Heart right ventricle (tissue), 16 donors: ENCODE results near the gene KCNJ6. TPM values are rescaled to one million over a fixed set of nuclear protein-coding genes. Genes with fewer than 3 reads are reported as not detected.
A peak's percentile ranks its signal among the peaks of the same experiment; 100 is the strongest.
"Not testable (repeated sequence)": the region's sequence is repeated elsewhere in the genome, so short reads cannot be mapped to it uniquely, and the experiment has no call there.

Experiments
- ATAC-seq, 8 donors: fragments of 200-7000 bp; cut with Tn5 transposase; one replicate each; pipeline ENCODE4 v1.9.1; 2020; ENCODE audit warnings: mild to moderate bottlenecking in 8 of 8, moderate library complexity in 8 of 8, moderate number of reproducible peaks in 1 of 8
- DNase-seq, 2 donors: peaks; one replicate each; pipeline ENCODE4 v3.0.0-alpha.2; 2020
- H3K27ac ChIP-seq, 10 donors: fragments of 200-600 bp; sonication (generic) in 2 of 10; one replicate each; pipeline versions ENCODE4 v1.5.0 to v1.8.0; 2020 to 2022; ENCODE audit warnings: mild to moderate bottlenecking in 3 of 10
- H3K27me3 ChIP-seq, 7 donors: fragments of 200-600 bp; one replicate each; pipeline ENCODE4 v1.8.0; 2021 to 2022; ENCODE audit warnings: mild to moderate bottlenecking in 2 of 7
- H3K36me3 ChIP-seq, 9 donors: fragments of 200-600 bp; sonication (generic) in 1 of 9; one replicate each; pipeline versions ENCODE4 v1.5.0 to v1.8.0; 2020 to 2022; ENCODE audit warnings: mild to moderate bottlenecking in 2 of 9
- H3K4me1 ChIP-seq, 9 donors: fragments of 200-600 bp; sonication (generic) in 1 of 9; one replicate each; pipeline versions ENCODE4 v1.5.0 to v1.8.0; 2020 to 2022; ENCODE audit warnings: mild to moderate bottlenecking in 4 of 9
- H3K4me3 ChIP-seq, 10 donors: fragments of 200-600 bp; sonication (generic) in 2 of 10; one replicate each; pipeline versions ENCODE4 v1.5.0 to v1.8.0; 2020 to 2022; ENCODE audit warnings: mild to moderate bottlenecking in 7 of 10, moderate library complexity in 2 of 10
- H3K9me3 ChIP-seq, 11 donors: fragments of 200-600 bp in 10 of 11; sonication (generic) in 2 of 11; one replicate each; pipeline versions ENCODE4 v1.5.0 to v1.8.0; 2013 to 2022; ENCODE audit warnings: mild to moderate bottlenecking in 2 of 11, control low read depth in 1 of 11, moderate library complexity in 1 of 11
- WGBS, 2 donors: extraction: QIAGEN DNeasy Blood & Tissue Kit; methylation state at CpG; one replicate each; pipeline ENCODE4 v1.1.7; 2013; ENCODE audit warnings: inconsistent platforms in 1 of 2; 5-methylcytosine and 5-hydroxymethylcytosine counted together
- intact Hi-C, 10 donors: fragments of 100-400 bp; cut with DNase I; formaldehyde crosslinking; loops; one replicate each; pipeline versions ENCODE4 v1.11.1 to v1.14.2; 2022
- polyA plus RNA-seq, 2 donors: library from polyadenylated mRNA; stranded (reverse); fragments of 200-250 nt; gene quantifications; one replicate each; pipeline ENCODE4 v1.2.3, GENCODE V29; 2013
- total RNA-seq, 10 donors: library from RNA; stranded (reverse); fragmentation: NEBNext Ultra II Directional in 3 of 10; extraction: Animal tissue kit (Norgen Biotek cat#: 25700) in 3 of 10; gene quantifications; one replicate each; pipeline versions ENCODE4 v1.2.1 to v1.2.4, GENCODE V29; 2021 to 2023
- TF ChIP-seq, protein P1 (sequence below), 9 donors: fragments of 200-600 bp; sonication (generic) in 2 of 9; IDR thresholded peaks; one replicate each; pipeline versions ENCODE4 v1.5.0 to v1.8.0; 2021 to 2022; ENCODE audit warnings: antibody characterized with exemption in 9 of 9, mild to moderate bottlenecking in 5 of 9, moderate library complexity in 1 of 9
- donor health status: Arrhythmogenic right ventricular cardiomyopathy.
- donor health status: ischemic (EF 13 %, LVEDD 7.1; RV severe dilation, severe dysfunction).
- donor health status: healthy with polysubstance abuse.
- donor health status: DM: no; HTN: yes; CAD: no.
- donor health status: DM: no; HTN: no; CAD: no.
- donor health status: ischemic (EF 25% LVEDD 6.9; RV normal size, moderate dysfunction).
- donor health status: ischemic (EF 25% LVEDD 5.7; RV mildly dilated, moderate dysfunction).
- donor health status: healthy.
- donor health status: DM: yes; HTN: yes; CAD: no.
- donor health status: Ischemic cardiomyopathy.
- donor health status: ischemic (EF 35%, LVEDD 5.7; RV mildly dilated, moderate dysfunction).
- donor health status: nonischemic (EF 11% LVEDD 7.7; RV severe dilation, severe dysfunction).
- donor health status: DM: yes; HTN: yes; CAD: no.
- donor health status: PGD.
- donor health status: ischemic (EF 29% LVEDD 5.4; RV normal size, mild dysfunction).
- donor health status: nonischemic (EF 23%, LVEDD 6.1; RV moderate dilation, normal function).

Gene KCNJ6
- total and polyA plus RNA-seq, 12 donors = not detected

GRCh38 chr21:37594472-37594951 is 321.7 kb downstream of the KCNJ6 start:
- WGBS, 2 donors = 75 to 79% methylated on average over 15 of the region's 15 CpGs
- peak in 3 of 8 donors; percentile 18 to 42 (median 37) for ATAC-seq
- TF ChIP-seq, protein P1, sequence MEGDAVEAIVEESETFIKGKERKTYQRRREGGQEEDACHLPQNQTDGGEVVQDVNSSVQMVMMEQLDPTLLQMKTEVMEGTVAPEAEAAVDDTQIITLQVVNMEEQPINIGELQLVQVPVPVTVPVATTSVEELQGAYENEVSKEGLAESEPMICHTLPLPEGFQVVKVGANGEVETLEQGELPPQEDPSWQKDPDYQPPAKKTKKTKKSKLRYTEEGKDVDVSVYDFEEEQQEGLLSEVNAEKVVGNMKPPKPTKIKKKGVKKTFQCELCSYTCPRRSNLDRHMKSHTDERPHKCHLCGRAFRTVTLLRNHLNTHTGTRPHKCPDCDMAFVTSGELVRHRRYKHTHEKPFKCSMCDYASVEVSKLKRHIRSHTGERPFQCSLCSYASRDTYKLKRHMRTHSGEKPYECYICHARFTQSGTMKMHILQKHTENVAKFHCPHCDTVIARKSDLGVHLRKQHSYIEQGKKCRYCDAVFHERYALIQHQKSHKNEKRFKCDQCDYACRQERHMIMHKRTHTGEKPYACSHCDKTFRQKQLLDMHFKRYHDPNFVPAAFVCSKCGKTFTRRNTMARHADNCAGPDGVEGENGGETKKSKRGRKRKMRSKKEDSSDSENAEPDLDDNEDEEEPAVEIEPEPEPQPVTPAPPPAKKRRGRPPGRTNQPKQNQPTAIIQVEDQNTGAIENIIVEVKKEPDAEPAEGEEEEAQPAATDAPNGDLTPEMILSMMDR (IDR thresholded peaks at IDR 0.05) = no peak
- peak overlapping the region in 1 of 10 donors; percentile 58 for H3K27ac ChIP-seq
- no peaks in the 10 kb centered on the region for H3K9me3 ChIP-seq
- intact Hi-C loops = no loop called here
- peak overlapping the region in 1 of 10 donors; percentile 6 for H3K4me3 ChIP-seq
- H3K27me3 ChIP-seq = no peaks in the 10 kb centered on the region
- peaks cover 0 to 20% (median 9%) of the 10 kb centered on the region in 9 donors for H3K4me1 ChIP-seq
- DNase-seq = no peak
- no peaks in the 10 kb centered on the region for H3K36me3 ChIP-seq

- intact Hi-C loops = no loop called here
- Histone ChIP-seq H3K9me3 (no peaks in the 10 kb centered on the region), H3K4me1 (peaks cover 0 to 20% (median 9%) of the 10 kb centered on the region in 9 donors), H3K27ac (peak overlapping the region in 5 of 10 donors; percentile 4 to 58 (median 28)), H3K27me3 (no peaks in the 10 kb centered on the region), H3K4me3 (peak overlapping the region in 2 of 10 donors; percentile 6 to 18), H3K36me3 (no peaks in the 10 kb centered on the region)
- 34 to 36% methylated on average over 19 of the region's 19 CpGs for WGBS, 2 donors
- ATAC-seq = peak; percentile 19 to 85 (median 79)
- DNase-seq = no peak
- TF ChIP-seq, protein P1 (IDR thresholded peaks at IDR 0.05) = no peak
Observed at GRCh38 chr21:37593740-37594471, 322.4 kb downstream of the KCNJ6 start.

- no peaks in the 10 kb centered on the region for H3K36me3 ChIP-seq
- peak in 7 of 8 donors; percentile 42 to 84 (median 61) for ATAC-seq
- TF ChIP-seq, protein P1 (IDR thresholded peaks at IDR 0.05) = no peak
- peaks cover 0 to 20% (median 9%) of the 10 kb centered on the region in 9 donors for H3K4me1 ChIP-seq
- H3K27me3 ChIP-seq = no peaks in the 10 kb centered on the region
- H3K4me3 ChIP-seq = no peak overlapping the region
- DNase-seq = no peak
- intact Hi-C loops = no loop called here
- 61 to 71% methylated on average over 5 of the region's 5 CpGs for WGBS, 2 donors
- no peaks in the 10 kb centered on the region for H3K9me3 ChIP-seq
- H3K27ac ChIP-seq = peak overlapping the region in 5 of 10 donors; percentile 38 to 64 (median 48)
Observed at GRCh38 chr21:37593015-37593414, 323.2 kb downstream of the KCNJ6 start.

- peaks cover 0 to 20% (median 9%) of the 10 kb centered on the region in 9 donors for H3K4me1 ChIP-seq
- peak overlapping the region in 4 of 10 donors; percentile 39 to 64 (median 44) for H3K27ac ChIP-seq
- WGBS, 2 donors = 48 to 73% methylated on average over 4 of the region's 4 CpGs
- TF ChIP-seq, protein P1 (IDR thresholded peaks at IDR 0.05) = no peak
- intact Hi-C loops = no loop called here
- no peak for ATAC-seq
- no peak for DNase-seq
- H3K4me3 ChIP-seq = no peak overlapping the region
- no peaks in the 10 kb centered on the region for H3K36me3 ChIP-seq
- no peaks in the 10 kb centered on the region for H3K27me3 ChIP-seq
- no peaks in the 10 kb centered on the region for H3K9me3 ChIP-seq
Observed at GRCh38 chr21:37592496-37592895, 323.8 kb downstream of the KCNJ6 start.

DNA sequence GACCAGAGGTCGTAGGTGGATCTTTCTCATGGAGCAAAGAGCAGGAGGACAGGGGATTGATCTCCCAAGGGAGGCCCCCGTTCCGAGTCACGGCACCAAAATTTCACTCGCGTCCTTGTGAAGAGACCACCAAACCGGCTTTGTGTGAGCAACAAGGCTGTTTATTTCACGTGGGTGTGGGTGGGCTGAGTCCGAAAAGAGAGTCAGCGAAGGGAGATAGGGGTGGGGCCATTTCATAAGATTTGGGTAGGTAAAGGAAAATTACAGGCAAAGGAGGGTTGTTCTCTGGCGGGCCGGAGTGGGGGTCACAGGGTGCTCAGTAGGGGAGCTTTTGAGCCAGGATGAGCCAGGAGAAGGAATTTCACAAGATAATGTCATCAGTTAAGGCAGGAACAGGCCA is 324.3 kb downstream of the KCNJ6 start:
- H3K9me3 ChIP-seq, ATAC-seq, H3K27ac ChIP-seq, intact Hi-C loops, DNase-seq, H3K4me3 ChIP-seq, H3K36me3 ChIP-seq, H3K27me3 ChIP-seq: not testable (repeated sequence)
- peaks cover 0 to 20% (median 9%) of the 10 kb centered on the region in 9 donors for H3K4me1 ChIP-seq
- WGBS, 2 donors = 89 to 94% methylated on average over 12 of the region's 12 CpGs

DNA sequence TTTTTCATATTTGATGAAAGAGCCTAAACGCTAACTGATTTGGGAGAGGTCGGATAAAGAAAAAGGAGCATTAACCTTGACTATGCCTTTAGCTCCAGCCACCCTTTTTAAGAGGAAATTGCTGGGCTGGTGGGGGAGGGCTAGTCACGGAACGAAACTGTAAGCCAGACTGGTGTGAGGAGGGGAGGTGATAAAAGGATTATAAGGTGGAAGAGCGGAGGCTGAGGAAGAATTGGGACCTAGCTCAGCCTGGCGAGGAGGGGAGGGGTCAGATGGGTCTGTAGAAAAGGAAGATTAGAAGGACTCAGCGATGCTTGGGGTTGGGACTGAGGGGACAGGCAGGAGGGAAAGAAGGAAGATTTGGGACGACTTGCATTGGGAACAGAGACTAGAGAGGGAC is 325.4 kb downstream of the KCNJ6 start:
- WGBS, 2 donors = 72 to 73% methylated on average over 8 of the region's 8 CpGs
- not testable (repeated sequence) for ATAC-seq

GRCh38 chr21:37588644-37589043 is 327.6 kb downstream of the KCNJ6 start:
- not testable (repeated sequence) for H3K27me3 ChIP-seq, H3K27ac ChIP-seq, H3K4me3 ChIP-seq, H3K9me3 ChIP-seq, H3K36me3 ChIP-seq, DNase-seq, ATAC-seq
- 92 to 94% methylated on average over 8 of the region's 8 CpGs for WGBS, 2 donors
- intact Hi-C loops = loop anchor here in 2 of 10 donors (10.0 kb wide), 2 partner anchors 324 to 364 kb away; partner anchors contain the start of gene VPS26C (in 1 of the 2)
- peaks cover 0 to 13% (median 9%) of the 10 kb centered on the region in 9 donors for H3K4me1 ChIP-seq

More for the DNA sequence above, 325.4 kb downstream of the KCNJ6 start:
- intact Hi-C loops, H3K9me3 ChIP-seq, H3K27me3 ChIP-seq, H3K4me3 ChIP-seq, DNase-seq, H3K27ac ChIP-seq, H3K36me3 ChIP-seq: not testable (repeated sequence)
- peaks cover 0 to 20% (median 9%) of the 10 kb centered on the region in 9 donors for H3K4me1 ChIP-seq
